ENCODE measurements around the gene SLC31A1. TPM values are rescaled to one million over a fixed set of nuclear protein-coding genes. Genes with fewer than 3 reads are reported as not detected.

Gene SLC31A1
- total RNA-seq, 1 experiment from 2014 or later, result 34.4 TPM

DNA sequence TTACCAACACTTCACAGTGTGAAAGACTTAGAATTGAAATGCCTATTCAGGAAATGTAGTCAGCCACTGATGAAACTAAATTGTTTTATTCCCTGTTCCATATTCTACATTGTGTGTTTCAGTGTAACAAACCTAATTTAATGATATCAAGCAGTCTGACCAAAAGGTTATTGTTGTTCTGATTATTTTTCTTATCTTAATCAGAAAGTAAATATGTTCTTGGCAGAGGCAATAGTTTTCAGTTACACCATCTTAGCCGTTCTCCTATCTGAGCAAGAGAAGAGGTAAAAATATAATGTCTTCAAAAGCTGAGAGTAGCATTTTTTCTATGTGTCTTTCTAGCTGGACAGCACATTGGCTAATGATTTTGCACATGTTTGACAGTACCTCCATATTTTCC lies 36.9 kb downstream of the SLC31A1 start:
- no peak overlapping the region for H3T11ph ChIP-seq (ENCODE audit: low read length)
- H2BK20ac ChIP-seq (ENCODE audit: low read depth, low read length, poor library complexity, severe bottlenecking), result no peak overlapping the region
- H3K27ac Mint-ChIP-seq, result no peak overlapping the region
- no peaks in the 10 kb centered on the region for H3K4me1 Mint-ChIP-seq
- H3K27ac ChIP-seq (ENCODE audit: insufficient read length, low read depth, low read length), result no peak overlapping the region
- TF ChIP-seq, protein P1, sequence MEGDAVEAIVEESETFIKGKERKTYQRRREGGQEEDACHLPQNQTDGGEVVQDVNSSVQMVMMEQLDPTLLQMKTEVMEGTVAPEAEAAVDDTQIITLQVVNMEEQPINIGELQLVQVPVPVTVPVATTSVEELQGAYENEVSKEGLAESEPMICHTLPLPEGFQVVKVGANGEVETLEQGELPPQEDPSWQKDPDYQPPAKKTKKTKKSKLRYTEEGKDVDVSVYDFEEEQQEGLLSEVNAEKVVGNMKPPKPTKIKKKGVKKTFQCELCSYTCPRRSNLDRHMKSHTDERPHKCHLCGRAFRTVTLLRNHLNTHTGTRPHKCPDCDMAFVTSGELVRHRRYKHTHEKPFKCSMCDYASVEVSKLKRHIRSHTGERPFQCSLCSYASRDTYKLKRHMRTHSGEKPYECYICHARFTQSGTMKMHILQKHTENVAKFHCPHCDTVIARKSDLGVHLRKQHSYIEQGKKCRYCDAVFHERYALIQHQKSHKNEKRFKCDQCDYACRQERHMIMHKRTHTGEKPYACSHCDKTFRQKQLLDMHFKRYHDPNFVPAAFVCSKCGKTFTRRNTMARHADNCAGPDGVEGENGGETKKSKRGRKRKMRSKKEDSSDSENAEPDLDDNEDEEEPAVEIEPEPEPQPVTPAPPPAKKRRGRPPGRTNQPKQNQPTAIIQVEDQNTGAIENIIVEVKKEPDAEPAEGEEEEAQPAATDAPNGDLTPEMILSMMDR (conservative IDR thresholded peaks at IDR 0.05), result no peak
- no peak overlapping the region for H3K4ac ChIP-seq (ENCODE audit: low read depth, low read length)
- no peak overlapping the region for H3K4me2 ChIP-seq (ENCODE audit: insufficient read depth, insufficient read length, low read length)
- no peak for DNase-seq
- no CpG with 5 or more reads among the region's 1 CpG for WGBS (ENCODE audit: extremely low coverage, insufficient read length, low lambda C conversion rate)
- H4K91ac ChIP-seq (ENCODE audit: insufficient read length, low read depth, low read length), result no peak overlapping the region
- H2BK5ac ChIP-seq (ENCODE audit: insufficient read length, low read length), result no peak overlapping the region
- H2BK12ac ChIP-seq (ENCODE audit: insufficient read length, low read depth, low read length), result no peak overlapping the region
- H3K79me1 ChIP-seq (ENCODE audit: insufficient read depth, low read depth, low read length, poor library complexity, severe bottlenecking), result no peaks in the 10 kb centered on the region
- no peaks in the 10 kb centered on the region for H3K79me2 ChIP-seq (ENCODE audit: insufficient read depth, low read length)
- no peak overlapping the region for H2BK15ac ChIP-seq (ENCODE audit: low read depth, low read length)
- H3K27me3 ChIP-seq (ENCODE audit: insufficient read depth, low read length), result no peaks in the 10 kb centered on the region
- H3K18ac ChIP-seq (ENCODE audit: insufficient read length, low read depth, low read length), result no peak overlapping the region
- H3K9ac ChIP-seq (ENCODE audit: extremely low read depth, insufficient read length, low read length), result no peak overlapping the region
- H3K9me3 Mint-ChIP-seq, result no peaks in the 10 kb centered on the region
- no peak overlapping the region for H3K23ac ChIP-seq (ENCODE audit: insufficient read length, low read depth, low read length)
- H3K36me3 Mint-ChIP-seq (ENCODE audit: insufficient read depth in 1 of 3, low read depth in 3 of 3), result peaks cover 13 to 46% (median 32%) of the 10 kb centered on the region in 3 experiments; a peak in 6 of 7 replicates
- no peak overlapping the region for H2AK5ac ChIP-seq (ENCODE audit: insufficient read length, low read length)
- no peak overlapping the region for H4K8ac ChIP-seq (replicated peaks; ENCODE audit: insufficient read length, low read depth, low read length)
- H3K9me3 ChIP-seq (ENCODE audit: control insufficient read depth, low read depth, low read length), result no peaks in the 10 kb centered on the region
- no peaks in the 10 kb centered on the region for H4K20me1 ChIP-seq (ENCODE audit: control insufficient read depth, insufficient read depth, insufficient read length)
- no peak overlapping the region for H2BK120ac ChIP-seq (ENCODE audit: low read depth, low read length, poor library complexity, severe bottlenecking)
- H2AFZ ChIP-seq (ENCODE audit: low read length), result no peak overlapping the region
- H3K4me1 ChIP-seq (ENCODE audit: insufficient read depth, low read length), result no peaks in the 10 kb centered on the region
- H3K4me3 Mint-ChIP-seq, result no peak overlapping the region
- H3K56ac ChIP-seq (ENCODE audit: insufficient read length, low read depth, low read length), result no peak overlapping the region
- no peak overlapping the region for H4K5ac ChIP-seq (ENCODE audit: insufficient read length, low read depth, low read length)
- H3K23me2 ChIP-seq (ENCODE audit: insufficient read length, low read depth, low read length, poor library complexity, severe bottlenecking), result no peaks in the 10 kb centered on the region
- H3K27me3 Mint-ChIP-seq (ENCODE audit: low read depth), result no peaks in the 10 kb centered on the region
- no peak overlapping the region for H3K14ac ChIP-seq (ENCODE audit: insufficient read depth, low read length)

Data from H9 (cell line).